ENCODE results near the gene LIPM.

The LIPM gene

DNA sequence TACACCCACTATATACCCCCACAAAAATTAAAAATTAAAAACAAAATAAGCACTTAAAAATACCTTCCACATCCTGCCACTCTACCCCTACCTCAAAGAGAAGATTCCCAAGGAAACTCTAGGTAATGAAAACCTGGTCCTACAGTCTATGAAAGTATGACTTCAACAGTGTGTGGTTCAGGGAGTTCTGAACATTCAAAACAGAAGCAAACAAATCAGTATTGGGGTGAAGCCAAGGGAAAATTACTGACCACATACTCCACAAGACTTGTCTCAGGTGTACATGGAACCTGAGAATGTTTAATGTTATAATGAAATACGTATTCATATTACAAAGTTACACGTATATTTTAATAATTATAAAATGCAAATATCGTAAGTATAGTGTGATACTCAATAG, 20.3 kb upstream of the LIPM start:
- Histone ChIP-seq H3K9me3 (ENCODE audit: severe bottlenecking) (no peaks in the 10 kb centered on the region), H3K36me3 (no peaks in the 10 kb centered on the region), H3K27ac (no peak overlapping the region), H3K4me3 (ENCODE audit: low read depth, low read length) (no peak overlapping the region), H3K27me3 (ENCODE audit: insufficient read depth, low read depth, severe bottlenecking) (no peaks in the 10 kb centered on the region)
- no peak for DNase-seq
- TF ChIP-seq, protein P1, sequence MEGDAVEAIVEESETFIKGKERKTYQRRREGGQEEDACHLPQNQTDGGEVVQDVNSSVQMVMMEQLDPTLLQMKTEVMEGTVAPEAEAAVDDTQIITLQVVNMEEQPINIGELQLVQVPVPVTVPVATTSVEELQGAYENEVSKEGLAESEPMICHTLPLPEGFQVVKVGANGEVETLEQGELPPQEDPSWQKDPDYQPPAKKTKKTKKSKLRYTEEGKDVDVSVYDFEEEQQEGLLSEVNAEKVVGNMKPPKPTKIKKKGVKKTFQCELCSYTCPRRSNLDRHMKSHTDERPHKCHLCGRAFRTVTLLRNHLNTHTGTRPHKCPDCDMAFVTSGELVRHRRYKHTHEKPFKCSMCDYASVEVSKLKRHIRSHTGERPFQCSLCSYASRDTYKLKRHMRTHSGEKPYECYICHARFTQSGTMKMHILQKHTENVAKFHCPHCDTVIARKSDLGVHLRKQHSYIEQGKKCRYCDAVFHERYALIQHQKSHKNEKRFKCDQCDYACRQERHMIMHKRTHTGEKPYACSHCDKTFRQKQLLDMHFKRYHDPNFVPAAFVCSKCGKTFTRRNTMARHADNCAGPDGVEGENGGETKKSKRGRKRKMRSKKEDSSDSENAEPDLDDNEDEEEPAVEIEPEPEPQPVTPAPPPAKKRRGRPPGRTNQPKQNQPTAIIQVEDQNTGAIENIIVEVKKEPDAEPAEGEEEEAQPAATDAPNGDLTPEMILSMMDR (IDR thresholded peaks at IDR 0.05; ENCODE audit: low read depth, low read length) = no peak

DNA sequence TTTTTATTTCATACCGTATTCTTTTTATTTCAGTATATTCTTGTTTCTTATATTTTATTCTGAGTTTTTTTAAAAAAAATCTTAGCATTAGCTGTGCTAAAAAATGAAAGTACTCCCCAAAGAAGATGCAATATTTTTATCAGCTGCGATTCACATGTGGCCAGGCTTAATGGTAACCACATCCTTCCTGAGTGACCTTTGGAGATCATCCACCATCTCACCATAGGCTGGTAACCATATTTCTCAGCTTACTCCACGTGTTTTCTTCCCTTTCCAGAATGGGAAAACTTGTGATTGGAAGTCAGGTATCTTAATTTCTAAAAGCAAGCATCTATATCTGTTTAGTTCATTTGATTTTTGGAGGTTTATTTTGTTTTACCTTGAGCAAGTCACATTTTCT, 18.8 kb upstream of the LIPM start:
- Histone ChIP-seq H3K4me3 (ENCODE audit: low read depth, low read length) (no peak overlapping the region), H3K9me3 (ENCODE audit: severe bottlenecking) (no peaks in the 10 kb centered on the region), H3K27me3 (ENCODE audit: insufficient read depth, low read depth, severe bottlenecking) (no peaks in the 10 kb centered on the region), H3K36me3 (no peaks in the 10 kb centered on the region), H3K27ac (no peak overlapping the region)
- no peak for DNase-seq
- TF ChIP-seq, protein P1 (IDR thresholded peaks at IDR 0.05; ENCODE audit: low read depth, low read length) = no peak

DNA sequence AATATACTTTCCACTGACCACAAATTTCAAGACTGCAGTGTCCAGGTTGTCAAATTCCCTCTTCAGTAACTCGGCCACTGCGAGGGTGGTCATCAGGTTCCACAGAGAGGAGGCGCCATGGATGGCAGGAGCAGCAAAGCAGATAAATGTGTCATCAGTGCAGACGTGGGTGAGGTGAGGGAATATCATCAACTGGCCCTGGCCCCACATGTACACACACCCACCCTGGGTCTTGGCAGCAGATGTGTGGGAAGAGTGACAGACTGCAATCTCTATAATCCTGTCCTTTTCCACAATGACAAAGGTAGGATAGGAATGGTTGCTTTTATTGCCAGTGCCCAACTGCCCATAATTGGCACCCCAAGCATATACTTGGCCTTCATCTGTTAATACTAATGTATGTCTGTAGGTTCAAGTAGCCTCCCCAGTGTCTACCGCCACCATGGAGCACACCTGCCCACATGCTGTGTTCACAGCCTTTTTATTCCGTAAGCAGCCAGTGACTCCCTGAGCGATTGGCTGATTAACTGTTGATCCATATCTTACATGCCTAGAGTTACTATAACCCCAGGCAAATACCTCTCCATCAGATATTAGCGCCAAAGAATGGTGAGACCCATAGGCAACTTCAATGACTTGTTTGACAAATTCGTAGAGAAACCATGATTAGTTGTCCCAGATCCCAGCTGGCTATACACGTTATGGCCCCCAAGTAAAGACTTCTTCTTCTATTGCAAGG, 16.3 kb upstream of the LIPM start:
- Histone ChIP-seq H3K27me3 (ENCODE audit: insufficient read depth, low read depth, severe bottlenecking) (no peaks in the 10 kb centered on the region), H3K4me3 (ENCODE audit: low read depth, low read length) (no peak overlapping the region), H3K9me3 (ENCODE audit: severe bottlenecking) (no peaks in the 10 kb centered on the region), H3K36me3 (no peaks in the 10 kb centered on the region), H3K27ac (no peak overlapping the region)
- TF ChIP-seq, protein P1 (IDR thresholded peaks at IDR 0.05; ENCODE audit: low read depth, low read length) = no peak
- DNase-seq = peak; percentile 23

DNA sequence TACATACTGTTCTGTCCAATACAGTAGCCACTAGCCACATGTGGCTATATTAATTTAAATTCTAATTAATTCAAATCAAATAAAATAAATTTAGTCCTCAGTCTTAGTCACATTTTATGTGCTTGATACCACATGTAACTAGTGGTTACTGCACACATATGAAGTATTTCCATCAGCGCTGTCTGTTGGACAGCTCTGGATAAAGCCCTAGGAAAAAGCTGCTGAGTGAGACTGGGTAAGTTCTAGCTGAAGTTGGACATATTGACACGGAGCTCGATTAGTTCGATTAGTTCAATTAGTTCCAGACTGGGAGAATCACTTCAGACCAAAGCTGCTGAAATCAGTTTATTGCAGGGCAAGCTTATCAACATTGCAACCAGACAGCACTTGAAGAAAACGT, 15.1 kb upstream of the LIPM start:
- no peaks in the 10 kb centered on the region for H3K9me3 ChIP-seq (ENCODE audit: severe bottlenecking)
- H3K36me3 ChIP-seq = no peaks in the 10 kb centered on the region
- no peak overlapping the region for H3K4me3 ChIP-seq (ENCODE audit: low read depth, low read length)

DNA sequence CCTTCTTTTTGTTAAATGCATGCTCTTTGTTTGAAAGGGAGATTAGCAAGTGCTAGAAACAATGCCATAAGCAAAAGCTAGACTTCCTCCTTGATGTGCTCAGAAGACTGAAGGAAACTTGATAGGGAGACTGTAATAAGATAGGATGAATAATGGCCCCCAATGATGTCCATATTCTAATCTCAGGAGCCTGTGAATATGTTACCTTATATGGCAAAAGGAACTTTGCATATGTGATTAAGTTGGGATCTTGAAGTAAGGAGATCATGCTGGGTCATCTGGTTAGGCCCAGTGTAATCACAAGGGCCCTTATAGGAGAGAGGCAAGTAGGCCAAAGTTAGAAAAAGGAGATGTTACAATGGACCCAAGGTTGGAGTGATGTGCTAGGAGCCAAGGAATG, 13.6 kb upstream of the LIPM start:
- H3K4me3 ChIP-seq (ENCODE audit: low read depth, low read length) = no peak overlapping the region
- no peak overlapping the region for H3K27ac ChIP-seq
- no peak for DNase-seq
- no peaks in the 10 kb centered on the region for H3K27me3 ChIP-seq (ENCODE audit: insufficient read depth, low read depth, severe bottlenecking)
- TF ChIP-seq, protein P1 (IDR thresholded peaks at IDR 0.05; ENCODE audit: low read depth, low read length) = no peak
- H3K9me3 ChIP-seq (ENCODE audit: severe bottlenecking) = no peaks in the 10 kb centered on the region
- H3K36me3 ChIP-seq = no peaks in the 10 kb centered on the region

More for the DNA sequence above, 15.1 kb upstream of the LIPM start:
- Histone ChIP-seq H3K27ac (no peak overlapping the region), H3K27me3 (ENCODE audit: insufficient read depth, low read depth, severe bottlenecking) (no peaks in the 10 kb centered on the region)
- TF ChIP-seq, protein P1 (IDR thresholded peaks at IDR 0.05; ENCODE audit: low read depth, low read length) = no peak
- no peak for DNase-seq

DNA sequence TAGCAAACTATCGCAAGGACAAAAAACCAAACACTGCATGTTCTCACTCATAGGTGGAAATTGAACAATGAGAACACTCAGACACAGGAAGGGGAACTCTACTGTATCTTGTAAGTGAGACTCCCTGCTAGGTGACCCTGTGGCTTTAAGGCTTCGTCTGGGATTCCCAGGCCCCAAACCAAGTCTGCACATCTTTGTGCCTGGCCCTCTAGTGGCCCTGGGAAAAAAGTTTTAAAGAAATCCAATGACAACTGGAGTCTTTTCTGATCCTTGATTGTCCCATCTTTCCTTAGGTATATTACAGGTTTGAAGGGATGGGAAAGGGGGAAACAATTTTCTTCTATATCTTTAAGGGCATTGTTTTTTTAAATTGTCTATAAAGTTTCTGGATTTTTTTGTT, 10.6 kb upstream of the LIPM start:
- peak; percentile 42 for DNase-seq
- TF ChIP-seq, protein P1 (IDR thresholded peaks at IDR 0.05; ENCODE audit: low read depth, low read length) = peak; percentile 59
- Histone ChIP-seq H3K27me3 (ENCODE audit: insufficient read depth, low read depth, severe bottlenecking) (no peaks in the 10 kb centered on the region), H3K36me3 (no peaks in the 10 kb centered on the region), H3K4me3 (ENCODE audit: low read depth, low read length) (no peak overlapping the region), H3K27ac (no peak overlapping the region), H3K9me3 (ENCODE audit: severe bottlenecking) (no peaks in the 10 kb centered on the region)
